K562 (cell line): ENCODE data around the gene ZNF438. TPM values are rescaled to one million over a fixed set of nuclear protein-coding genes. Genes with fewer than 3 reads are reported as not detected.

Experiments used
- ATF3 ChIP-seq, 2 experiments: fragments of 450-650 bp in 1 of 2; sonication (generic) in 1 of 2; formaldehyde crosslinking in 1 of 2; IDR thresholded peaks in 1 of 2; conservative IDR thresholded peaks in 1 of 2; 2 replicates each; pipeline versions ENCODE4 v1.6.1 to v1.8.1; 2016 to 2023; ENCODE audit warnings: mild to moderate bottlenecking in 2 of 2, moderate library complexity in 2 of 2, inconsistent platforms in 1 of 2, missing genetic modification reagents in 1 of 2
- CBX2 ChIP-seq: fragments of 200-600 bp; sonication (generic); IDR thresholded peaks from one replicate; pipeline ENCODE4 v1.6.1; 2012; ENCODE audit warnings: mild to moderate bottlenecking, low read length, inconsistent platforms; ENCODE audit not compliant: insufficient read depth, poor library complexity, severe bottlenecking
- HOMEZ ChIP-seq: fragments of 250-450 bp; sonication (Bioruptor Pico); IDR thresholded peaks from 2 replicates; pipeline ENCODE4 v1.4.0; 2020; ENCODE audit warnings: mild to moderate bottlenecking, moderate library complexity
- MBD1 ChIP-seq: fragments of 250-450 bp; sonication (Bioruptor Pico); IDR thresholded peaks from 2 replicates; pipeline ENCODE4 v1.8.0; 2022; ENCODE audit warnings: inconsistent platforms
- MED1 ChIP-seq: sonication (generic); formaldehyde crosslinking; IDR thresholded peaks from 2 replicates; pipeline ENCODE4 v1.8.1; 2023; ENCODE audit warnings: missing genetic modification reagents, borderline replicate concordance
- MEIS2 ChIP-seq: fragments of 450-650 bp; IDR thresholded peaks from 2 replicates; pipeline ENCODE4 v1.6.1; 2014; ENCODE audit warnings: mild to moderate bottlenecking; ENCODE audit not compliant: partially characterized antibody
- SP1 ChIP-seq: sonication (generic); formaldehyde crosslinking; IDR thresholded peaks from 2 replicates; pipeline ENCODE4 v1.8.1; 2022; ENCODE audit warnings: mild to moderate bottlenecking, missing genetic modification reagents
- TFAP4 ChIP-seq: sonication (generic); formaldehyde crosslinking; IDR thresholded peaks from 2 replicates; pipeline ENCODE4 v1.8.0; 2022; ENCODE audit warnings: missing genetic modification reagents, mild to moderate bottlenecking, moderate library complexity, borderline replicate concordance
- ZNF280A ChIP-seq: fragments of 450-650 bp; IDR thresholded peaks from 2 replicates; pipeline ENCODE4 v1.6.1; 2018; ENCODE audit warnings: mild to moderate bottlenecking, low read depth; ENCODE audit not compliant: partially characterized antibody
- polyA plus RNA-seq, 8 experiments: library from polyadenylated mRNA; depleted of rRNA in 4 of 8; stranded (reverse) in 5 of 8; unstranded in 3 of 8; fragments of >200 nt; fragmentation: Nextera tagmentation in 2 of 8; fragmentation: Illumina TruSeq in 1 of 8; extraction: Ambion mirVana in 2 of 8; extraction: Trizol in 1 of 8; gene quantifications; 2 replicates each; pipeline versions ENCODE4 v1.2.1 to v1.2.3, GENCODE V29; 2011 to 2014; ENCODE audit warnings: inconsistent platforms in 1 of 8, missing spikeins in 1 of 8
- total RNA-seq, 7 experiments: library from RNA; depleted of rRNA in 6 of 7; stranded (reverse); fragments of >200 nt in 6 of 7; fragmentation: Illumina TruSeq in 2 of 7; extraction: Trizol in 2 of 7; gene quantifications; 2 replicates each; pipeline versions ENCODE4 v1.2.1 to v1.2.3, GENCODE V29; 2011 to 2021; ENCODE audit warnings: low replicate concordance in 1 of 7

ZNF438 gene
- total and polyA plus RNA-seq, 9 of the 15 experiments (the other 6 are each of a cell fraction or from before 2014, with no cell fraction given) = 0.45 to 1.5 (median 0.91) TPM

GRCh38 chr10:30833628-30833970 is 198.1 kb downstream of the ZNF438 start (continued):
- no peak for TF ChIP-seq TFAP4
- no peak for TF ChIP-seq ZNF280A
- TF ChIP-seq HOMEZ (CRISPR knock-in tag) = no peak
- TF ChIP-seq ATF3 (IDR thresholded peaks at IDR 0.05) = no peak
- no peak for TF ChIP-seq ATF3 (CRISPR knock-in tag; conservative IDR thresholded peaks at IDR 0.05)
- no peak for TF ChIP-seq MEIS2
- TF ChIP-seq SP1 (CRISPR knock-in tag) = no peak
- no peak for TF ChIP-seq MED1 (CRISPR knock-in tag)
- no peak for TF ChIP-seq MBD1 (CRISPR knock-in tag)
- TF ChIP-seq CBX2 = no peak
